Nephron progenitor cell (in vitro differentiated cells): Measurements from ENCODE around the gene CDH22.

Experiments used
- DNase-seq: peaks from one replicate; pipeline ENCODE4 v3.0.0; 2021
- H3K27ac Mint-ChIP-seq: 2 replicates; pipeline ENCODE4 v1.8.0; 2021; ENCODE audit warnings: mild to moderate bottlenecking, moderate library complexity, mixed read lengths
- H3K27me3 Mint-ChIP-seq: 2 replicates; pipeline ENCODE4 v1.8.0; 2021; ENCODE audit warnings: mild to moderate bottlenecking, low read depth, mixed read lengths; ENCODE audit not compliant: poor library complexity
- H3K36me3 Mint-ChIP-seq: 2 replicates; pipeline ENCODE4 v1.8.0; 2021; ENCODE audit warnings: low read depth, mixed read lengths
- H3K4me1 Mint-ChIP-seq: 2 replicates; pipeline ENCODE4 v1.8.0; 2021; ENCODE audit warnings: mixed read lengths
- H3K4me3 Mint-ChIP-seq: 2 replicates; pipeline ENCODE4 v1.8.0; 2021; ENCODE audit warnings: mild to moderate bottlenecking, moderate library complexity, mixed read lengths
- H3K9me3 Mint-ChIP-seq: 2 replicates; pipeline ENCODE4 v1.8.0; 2021; ENCODE audit warnings: mild to moderate bottlenecking, moderate library complexity, mixed read lengths
- CTCF ChIP-seq: fragments of 200-600 bp; sonication (generic); IDR thresholded peaks from 2 replicates; pipeline ENCODE4 v1.5.0; 2021; ENCODE audit warnings: antibody characterized with exemption

The CDH22 gene

GRCh38 chr20:46261456-46262253 lies 46.6 kb downstream of the CDH22 start:
- no peaks in the 10 kb centered on the region for H3K36me3 Mint-ChIP-seq
- TF ChIP-seq CTCF = no peak
- H3K4me3 Mint-ChIP-seq = no peak overlapping the region
- no peak for DNase-seq
- no peak overlapping the region for H3K27ac Mint-ChIP-seq
- peaks cover 52% of the 10 kb centered on the region for H3K27me3 Mint-ChIP-seq
- no peaks in the 10 kb centered on the region for H3K4me1 Mint-ChIP-seq
- H3K9me3 Mint-ChIP-seq = no peaks in the 10 kb centered on the region

- Mint-ChIP-seq H3K4me1 (no peaks in the 10 kb centered on the region), H3K27ac (no peak overlapping the region), H3K36me3 (no peaks in the 10 kb centered on the region), H3K4me3 (no peak overlapping the region), H3K9me3 (no peaks in the 10 kb centered on the region), H3K27me3 (peaks cover 45% of the 10 kb centered on the region)
- DNase-seq = no peak
- no peak for TF ChIP-seq CTCF
Measured at GRCh38 chr20:46260936-46261454, 47.3 kb downstream of the CDH22 start.

- TF ChIP-seq CTCF = no peak
- Mint-ChIP-seq H3K27me3 (peaks cover 40% of the 10 kb centered on the region), H3K9me3 (no peaks in the 10 kb centered on the region), H3K4me1 (no peaks in the 10 kb centered on the region), H3K27ac (no peak overlapping the region), H3K4me3 (no peak overlapping the region), H3K36me3 (no peaks in the 10 kb centered on the region)
- DNase-seq = no peak
Measured at GRCh38 chr20:46260480-46260879, 47.8 kb downstream of the CDH22 start.

GRCh38 chr20:46259260-46259859 lies 48.9 kb downstream of the CDH22 start:
- no peak for TF ChIP-seq CTCF
- no peaks in the 10 kb centered on the region for H3K36me3 Mint-ChIP-seq
- no peaks in the 10 kb centered on the region for H3K9me3 Mint-ChIP-seq
- H3K27me3 Mint-ChIP-seq = peaks cover 34% of the 10 kb centered on the region
- no peak overlapping the region for H3K4me3 Mint-ChIP-seq
- no peak overlapping the region for H3K27ac Mint-ChIP-seq
- no peak for DNase-seq
- no peaks in the 10 kb centered on the region for H3K4me1 Mint-ChIP-seq

GRCh38 chr20:46257887-46258286 lies 50.4 kb downstream of the CDH22 start:
- no peaks in the 10 kb centered on the region for H3K36me3 Mint-ChIP-seq
- no peak for TF ChIP-seq CTCF
- H3K4me1 Mint-ChIP-seq = no peaks in the 10 kb centered on the region
- H3K27me3 Mint-ChIP-seq = peaks cover 23% of the 10 kb centered on the region
- no peaks in the 10 kb centered on the region for H3K9me3 Mint-ChIP-seq
- no peak for DNase-seq
- H3K27ac Mint-ChIP-seq = no peak overlapping the region
- H3K4me3 Mint-ChIP-seq = no peak overlapping the region
